Mesenchymal stem cell (in vitro differentiated cells and primary cell): ENCODE data around the gene SEC11A.

ENCODE experiments used
- DNase-seq: peaks from one replicate; pipeline ENCODE4 v3.0.0-alpha.2; 2013
- H2AFZ ChIP-seq: one replicate; pipeline ENCODE4 v1.6.1; 2013; ENCODE audit warnings: low read depth, mild to moderate bottlenecking, control low read depth, inconsistent platforms, low read length, moderate library complexity
- H2AK5ac ChIP-seq: 2 replicates; pipeline ENCODE4 v1.6.1; 2013; ENCODE audit warnings: low read length, moderate library complexity, mild to moderate bottlenecking, inconsistent platforms; ENCODE audit not compliant: severe bottlenecking
- H2BK120ac ChIP-seq: one replicate; pipeline ENCODE4 v1.6.1; 2013; ENCODE audit warnings: low read depth, mild to moderate bottlenecking, inconsistent platforms, low read length, moderate library complexity
- H2BK12ac ChIP-seq, 2 experiments: one replicate each; pipeline ENCODE4 v1.6.1; 2013; ENCODE audit warnings: inconsistent platforms in 2 of 2, low read length in 2 of 2, mild to moderate bottlenecking in 2 of 2, moderate library complexity in 2 of 2, control low read depth in 1 of 2
- H2BK15ac ChIP-seq: one replicate; pipeline ENCODE4 v1.6.1; 2013; ENCODE audit warnings: mild to moderate bottlenecking, low read depth, inconsistent platforms; ENCODE audit not compliant: poor library complexity, severe bottlenecking
- H2BK5ac ChIP-seq: 2 replicates; pipeline ENCODE4 v1.6.1; 2013; ENCODE audit warnings: low read depth, mild to moderate bottlenecking, low read length, control low read depth, inconsistent platforms; ENCODE audit not compliant: poor library complexity, severe bottlenecking
- H3K14ac ChIP-seq, 2 experiments: one replicate each; pipeline ENCODE4 v1.6.1; 2013; ENCODE audit warnings: inconsistent platforms in 2 of 2, low read length in 2 of 2, control low read depth in 1 of 2, mild to moderate bottlenecking in 1 of 2, moderate library complexity in 1 of 2
- H3K18ac ChIP-seq, 2 experiments: one replicate each; pipeline ENCODE4 v1.6.1; 2013; ENCODE audit warnings: inconsistent platforms in 2 of 2, low read length in 2 of 2, control low read depth in 1 of 2, low read depth in 1 of 2, mild to moderate bottlenecking in 1 of 2
- H3K23ac ChIP-seq, 2 experiments: one replicate each; pipeline ENCODE4 v1.6.1; 2013; ENCODE audit warnings: inconsistent platforms in 2 of 2, low read length in 2 of 2, mild to moderate bottlenecking in 2 of 2, moderate library complexity in 2 of 2, control low read depth in 1 of 2
- H3K27ac ChIP-seq: 2 replicates; pipeline ENCODE4 v1.5.1; 2013; ENCODE audit warnings: mild to moderate bottlenecking, moderate library complexity, low read length, control low read depth, inconsistent platforms; ENCODE audit not compliant: poor library complexity, severe bottlenecking
- H3K27me3 ChIP-seq, 2 experiments: 2 replicates each; pipeline versions ENCODE4 v1.6.1 to v1.7.0; 2013; ENCODE audit warnings: low read length in 2 of 2, mild to moderate bottlenecking in 2 of 2, moderate library complexity in 2 of 2, control low read depth in 1 of 2, inconsistent platforms in 1 of 2; ENCODE audit not compliant: control insufficient read depth in 1 of 2, insufficient read depth in 1 of 2
- H3K36me3 ChIP-seq, 2 experiments: 2 replicates each; pipeline versions ENCODE4 v1.6.1 to v1.7.0; 2013; ENCODE audit warnings: low read length in 2 of 2, control low read depth in 1 of 2, inconsistent platforms in 1 of 2, low read depth in 1 of 2, mild to moderate bottlenecking in 1 of 2; ENCODE audit not compliant: insufficient read depth in 2 of 2, control insufficient read depth in 1 of 2
- H3K4ac ChIP-seq, 2 experiments: one replicate each; pipeline ENCODE4 v1.6.1; 2013; ENCODE audit warnings: inconsistent platforms in 2 of 2, low read length in 2 of 2, mild to moderate bottlenecking in 2 of 2, moderate library complexity in 2 of 2, control low read depth in 1 of 2, low read depth in 1 of 2
- H3K4me1 ChIP-seq: 2 replicates; pipeline ENCODE4 v1.6.1; 2013; ENCODE audit warnings: low read depth, low read length, control low read depth; ENCODE audit not compliant: control insufficient read depth, insufficient read depth
- H3K4me2 ChIP-seq: 2 replicates; pipeline ENCODE4 v1.6.1; 2013; ENCODE audit warnings: low read length, mild to moderate bottlenecking, inconsistent platforms; ENCODE audit not compliant: poor library complexity, severe bottlenecking
- H3K4me3 ChIP-seq, 2 experiments: 2 replicates each; pipeline versions ENCODE4 v1.5.1 to v1.7.0; 2013; ENCODE audit warnings: low read length in 2 of 2, mild to moderate bottlenecking in 2 of 2, control low read depth in 1 of 2, low read depth in 1 of 2; ENCODE audit not compliant: insufficient read depth in 1 of 2
- H3K79me1 ChIP-seq: replicated peaks from 2 replicates; pipeline ENCODE4 v1.6.1; 2013; ENCODE audit warnings: mild to moderate bottlenecking, control low read depth, low read length, inconsistent platforms; ENCODE audit not compliant: poor library complexity, severe bottlenecking
- H3K9ac ChIP-seq: 2 replicates; pipeline ENCODE4 v1.7.0; 2013; ENCODE audit warnings: mild to moderate bottlenecking, low read length, moderate library complexity
- H3K9me3 ChIP-seq: 2 replicates; pipeline ENCODE4 v1.7.0; 2013; ENCODE audit warnings: mild to moderate bottlenecking, low read length; ENCODE audit not compliant: control insufficient read depth
- H4K8ac ChIP-seq: one replicate; pipeline ENCODE4 v1.6.1; 2013; ENCODE audit warnings: inconsistent platforms, mild to moderate bottlenecking, low read length, moderate library complexity
- H4K91ac ChIP-seq: one replicate; pipeline ENCODE4 v1.6.1; 2013; ENCODE audit warnings: mild to moderate bottlenecking, low read length, inconsistent platforms
- WGBS: methylation state at CpG from one replicate; pipeline ENCODE4 v1.1.7; 2013; ENCODE audit warnings: mixed read lengths; 5-methylcytosine and 5-hydroxymethylcytosine counted together

Gene SEC11A

DNA sequence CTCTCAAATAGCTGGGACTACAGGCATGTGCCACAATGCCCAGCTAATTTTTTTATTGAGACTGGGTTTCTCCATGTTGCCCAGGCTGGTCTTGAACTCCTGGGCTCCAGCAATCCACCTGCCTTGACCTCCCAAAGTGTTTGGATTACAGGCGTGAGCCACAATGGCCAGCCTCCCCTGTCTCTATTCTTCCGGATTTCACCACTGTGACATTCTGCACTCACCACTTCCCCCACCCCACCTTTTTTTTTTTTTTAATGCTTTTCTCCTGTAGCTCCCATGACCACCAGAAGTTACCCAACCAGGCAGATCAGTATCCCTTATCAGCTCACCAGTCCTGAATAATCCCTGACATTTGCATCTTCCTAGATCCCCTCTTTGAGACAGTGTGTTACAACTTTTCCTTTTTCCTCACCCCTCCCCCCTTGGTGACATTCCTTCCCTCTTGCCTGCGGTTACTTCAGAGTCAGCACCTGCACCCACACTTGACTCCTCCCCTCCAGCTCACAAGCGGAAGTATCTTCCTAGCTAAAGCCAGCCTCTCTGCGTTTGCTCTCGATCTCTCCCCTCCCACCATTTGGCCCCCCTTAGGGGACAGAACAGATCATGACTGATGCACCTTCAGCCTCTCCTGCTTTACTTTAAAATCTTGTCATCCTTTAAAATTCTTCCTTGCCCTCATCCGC, 19.0 kb upstream of the SEC11A start:
- no peak overlapping the region for H4K91ac ChIP-seq
- 11% methylated on average over 7 of the region's 7 CpGs for WGBS

DNA sequence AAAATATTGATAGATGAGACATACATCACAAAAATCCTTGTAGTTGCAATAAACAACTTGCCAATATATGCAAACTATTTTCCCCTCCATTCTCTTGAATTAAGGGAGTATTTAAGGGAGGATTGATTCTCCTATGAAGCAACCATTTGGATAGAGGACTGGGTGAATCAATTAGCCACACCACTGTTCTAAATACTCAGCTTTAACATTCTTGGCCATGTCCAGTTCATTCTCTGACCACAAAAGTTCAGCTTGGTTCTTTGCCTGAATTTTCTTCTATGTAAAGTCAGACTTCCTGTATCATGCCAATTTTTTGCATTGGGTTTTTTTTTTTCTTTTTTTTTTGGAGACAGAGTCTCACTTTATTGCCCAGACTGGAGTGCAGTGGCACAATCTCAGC, 15.8 kb upstream of the SEC11A start:
- H2BK15ac ChIP-seq: no peak overlapping the region
- H3K36me3 ChIP-seq: no peaks in the 10 kb centered on the region
- H2AFZ ChIP-seq: no peak overlapping the region
- H3K27me3 ChIP-seq: no peaks in the 10 kb centered on the region
- no peak overlapping the region for H2BK12ac ChIP-seq
- no peak overlapping the region for H2AK5ac ChIP-seq
- H3K4ac ChIP-seq: no peak overlapping the region
- H3K14ac ChIP-seq: no peak overlapping the region
- no peak overlapping the region for H3K4me3 ChIP-seq
- no peak overlapping the region for H2BK120ac ChIP-seq
- no peak overlapping the region for H3K9ac ChIP-seq
- no peak overlapping the region for H3K27ac ChIP-seq
- H3K4me2 ChIP-seq: no peak overlapping the region
- no peaks in the 10 kb centered on the region for H3K9me3 ChIP-seq
- H3K18ac ChIP-seq: no peak overlapping the region
- no peak overlapping the region for H2BK5ac ChIP-seq
- H4K91ac ChIP-seq: no peak overlapping the region
- H3K4me1 ChIP-seq: peaks cover 16% of the 10 kb centered on the region
- H3K79me1 ChIP-seq: no peaks in the 10 kb centered on the region
- peak; percentile 22 for DNase-seq
- no peak overlapping the region for H3K23ac ChIP-seq
- no peak overlapping the region for H4K8ac ChIP-seq

More for the DNA sequence above, 19.0 kb upstream of the SEC11A start:
- Histone ChIP-seq H3K27me3 (no peaks in the 10 kb centered on the region), H3K27ac (peak overlapping the region; percentile 90), H3K14ac (no peak overlapping the region), H2AK5ac (peak overlapping the region; percentile 92), H2AFZ (peak overlapping the region; percentile 37), H2BK5ac (peak overlapping the region; percentile 84), H3K79me1 (no peaks in the 10 kb centered on the region), H3K4ac (no peak overlapping the region), H4K8ac (no peak overlapping the region), H3K9me3 (no peaks in the 10 kb centered on the region), H3K9ac (no peak overlapping the region), H2BK120ac (no peak overlapping the region), H2BK12ac (no peak overlapping the region), H3K4me3 (no peak overlapping the region), H3K23ac (no peak overlapping the region), H3K18ac (peak overlapping the region in 1 of 2 experiments; percentile 11), H3K4me2 (peak overlapping the region; percentile 44), H3K4me1 (peaks cover 16% of the 10 kb centered on the region), H2BK15ac (no peak overlapping the region), H3K36me3 (no peaks in the 10 kb centered on the region)
- DNase-seq: peak; percentile 51

DNA sequence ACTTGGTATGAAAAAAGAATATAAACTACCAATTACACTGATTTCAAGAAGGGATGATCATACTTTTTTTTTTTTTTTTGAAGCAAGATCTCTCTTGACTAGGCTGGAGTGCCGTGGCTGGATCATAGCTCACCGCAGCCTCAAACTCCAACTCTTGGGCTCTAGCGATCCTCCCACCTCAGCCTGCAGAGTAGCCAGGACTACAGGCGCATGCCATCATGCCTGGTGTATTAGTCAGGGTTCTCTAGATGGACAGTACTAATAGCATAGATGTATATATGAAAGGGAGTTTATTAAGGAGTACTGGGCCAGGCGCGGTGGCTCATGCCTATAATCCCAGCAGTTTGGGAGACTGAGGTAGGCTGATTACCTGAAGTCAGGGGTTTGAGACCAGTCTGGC, 11.5 kb upstream of the SEC11A start:
- H3K9ac ChIP-seq: no peak overlapping the region
- 88% methylated on average over 6 of the region's 6 CpGs for WGBS

DNA sequence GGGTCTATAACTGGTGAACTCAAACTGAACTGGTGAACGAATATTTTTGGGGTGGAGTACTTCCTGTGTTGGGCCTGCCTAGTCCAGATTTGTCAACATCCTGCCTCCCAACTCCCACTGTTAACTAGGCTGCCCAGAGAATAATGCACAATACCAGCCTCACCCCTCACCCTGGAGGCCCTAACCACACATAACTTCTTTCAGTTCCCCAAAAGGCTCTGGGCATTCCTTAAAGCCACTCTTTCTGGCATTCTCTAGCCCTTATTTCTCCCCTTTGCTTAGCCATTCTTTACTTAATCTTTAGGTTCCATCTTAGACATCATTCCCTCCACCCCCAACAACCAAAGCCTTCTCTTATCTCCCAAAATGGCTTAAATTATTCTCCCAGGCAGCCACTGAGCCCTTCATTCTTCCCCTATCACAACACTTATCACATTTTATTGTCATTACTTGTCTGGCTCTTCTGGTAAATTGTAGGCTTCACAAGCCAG, 9.1 kb upstream of the SEC11A start:
- no peak for DNase-seq
- Histone ChIP-seq H2AFZ (peak overlapping the region; percentile 66), H3K36me3 (no peaks in the 10 kb centered on the region), H2BK15ac (no peak overlapping the region), H2BK5ac (no peak overlapping the region), H3K27ac (no peak overlapping the region), H3K14ac (no peak overlapping the region), H3K27me3 (no peaks in the 10 kb centered on the region), H4K8ac (peak overlapping the region; percentile 85), H3K18ac (peak overlapping the region; percentile 37 to 48), H3K4me1 (peaks cover 2% of the 10 kb centered on the region), H3K4me2 (no peak overlapping the region), H3K4me3 (no peak overlapping the region), H2BK120ac (no peak overlapping the region), H3K79me1 (no peaks in the 10 kb centered on the region), H3K9me3 (no peaks in the 10 kb centered on the region), H2BK12ac (no peak overlapping the region), H4K91ac (no peak overlapping the region), H2AK5ac (no peak overlapping the region), H3K4ac (no peak overlapping the region), H3K9ac (peak overlapping the region; percentile 20), H3K23ac (no peak overlapping the region)
- 32% methylated on average over 1 of the region's 1 CpG for WGBS

More for the DNA sequence above, 11.5 kb upstream of the SEC11A start:
- H3K27ac ChIP-seq: no peak overlapping the region
- no peak overlapping the region for H3K4me3 ChIP-seq
- no peaks in the 10 kb centered on the region for H3K27me3 ChIP-seq
- no peak overlapping the region for H3K4ac ChIP-seq
- no peak overlapping the region for H4K91ac ChIP-seq
- H3K23ac ChIP-seq: no peak overlapping the region
- H2BK120ac ChIP-seq: no peak overlapping the region
- no peak overlapping the region for H2AK5ac ChIP-seq
- no peak overlapping the region for H2BK15ac ChIP-seq
- no peaks in the 10 kb centered on the region for H3K36me3 ChIP-seq
- no peak overlapping the region for H3K14ac ChIP-seq
- H3K79me1 ChIP-seq: no peaks in the 10 kb centered on the region
- H3K9me3 ChIP-seq: no peaks in the 10 kb centered on the region
- no peak for DNase-seq
- H2BK12ac ChIP-seq: no peak overlapping the region
- no peak overlapping the region for H2AFZ ChIP-seq
- H3K4me2 ChIP-seq: no peak overlapping the region
- H2BK5ac ChIP-seq: no peak overlapping the region
- H3K18ac ChIP-seq: no peak overlapping the region
- peaks cover 2% of the 10 kb centered on the region for H3K4me1 ChIP-seq
- no peak overlapping the region for H4K8ac ChIP-seq
